Stomach smooth muscle (tissue), 2 donors: ENCODE measurements around the gene ZNF275.

ENCODE experiments used
- H3K27ac ChIP-seq: one replicate; pipeline ENCODE4 v1.7.0; 2013; ENCODE audit warnings: mild to moderate bottlenecking, low read length, inconsistent platforms
- H3K27me3 ChIP-seq, 2 donors: one replicate each; pipeline ENCODE4 v1.7.0; 2013; ENCODE audit warnings: low read length in 2 of 2; ENCODE audit not compliant: insufficient read depth in 2 of 2, control insufficient read depth in 1 of 2
- H3K36me3 ChIP-seq, 2 donors: one replicate each; pipeline ENCODE4 v1.7.0; 2013; ENCODE audit warnings: low read length in 2 of 2; ENCODE audit not compliant: control insufficient read depth in 2 of 2, insufficient read depth in 2 of 2
- H3K4me1 ChIP-seq: one replicate; pipeline ENCODE4 v1.7.0; 2013; ENCODE audit warnings: low read length; ENCODE audit not compliant: control insufficient read depth, insufficient read depth
- H3K4me3 ChIP-seq, 2 donors: one replicate each; pipeline ENCODE4 v1.7.0; 2013; ENCODE audit warnings: low read length in 2 of 2
- H3K9ac ChIP-seq, 2 donors: one replicate each; pipeline ENCODE4 v1.7.0; 2013; ENCODE audit warnings: low read length in 2 of 2, mild to moderate bottlenecking in 1 of 2
- H3K9me3 ChIP-seq, 2 donors: one replicate each; pipeline ENCODE4 v1.7.0; 2013; ENCODE audit warnings: low read length in 2 of 2; ENCODE audit not compliant: control insufficient read depth in 2 of 2
- donor health status: healthy.
- donor health status: Pancreatic carcinoma.

ZNF275 gene

GRCh38 chrX:153305972-153306371, 28.0 kb upstream of the ZNF275 start:
- Histone ChIP-seq H3K9me3 (no peaks in the 10 kb centered on the region), H3K4me3 (no peak overlapping the region)

GRCh38 chrX:153306527-153307115, 27.3 kb upstream of the ZNF275 start:
- H3K9ac ChIP-seq = no peak overlapping the region
- H3K4me3 ChIP-seq = no peak overlapping the region
- H3K4me1 ChIP-seq = no peaks in the 10 kb centered on the region
- no peaks in the 10 kb centered on the region for H3K36me3 ChIP-seq
- H3K27ac ChIP-seq = no peak overlapping the region
- H3K9me3 ChIP-seq = no peaks in the 10 kb centered on the region
- H3K27me3 ChIP-seq = peaks cover 0 to 18% of the 10 kb centered on the region in 2 donors

More at GRCh38 chrX:153305972-153306371, 28.0 kb upstream of the ZNF275 start:
- peaks cover 0 to 18% of the 10 kb centered on the region in 2 donors for H3K27me3 ChIP-seq
- no peak overlapping the region for H3K9ac ChIP-seq
- no peaks in the 10 kb centered on the region for H3K36me3 ChIP-seq
- no peak overlapping the region for H3K27ac ChIP-seq
- no peaks in the 10 kb centered on the region for H3K4me1 ChIP-seq

- H3K9me3 ChIP-seq = no peaks in the 10 kb centered on the region
- no peaks in the 10 kb centered on the region for H3K36me3 ChIP-seq
- no peak overlapping the region for H3K27ac ChIP-seq
- no peak overlapping the region for H3K4me3 ChIP-seq
- peaks cover 0 to 18% of the 10 kb centered on the region in 2 donors for H3K27me3 ChIP-seq
- H3K9ac ChIP-seq = no peak overlapping the region
- no peaks in the 10 kb centered on the region for H3K4me1 ChIP-seq
Observed at GRCh38 chrX:153307276-153308178, 26.4 kb upstream of the ZNF275 start.

- Histone ChIP-seq H3K27ac (no peak overlapping the region), H3K9ac (no peak overlapping the region), H3K27me3 (peaks cover 0 to 9% of the 10 kb centered on the region in 2 donors), H3K4me3 (no peak overlapping the region), H3K9me3 (no peaks in the 10 kb centered on the region), H3K4me1 (no peaks in the 10 kb centered on the region), H3K36me3 (no peaks in the 10 kb centered on the region)
Observed at GRCh38 chrX:153310901-153311300, 23.1 kb upstream of the ZNF275 start.

- Histone ChIP-seq H3K27me3 (peaks cover 0 to 6% of the 10 kb centered on the region in 2 donors), H3K9me3 (no peaks in the 10 kb centered on the region), H3K9ac (no peak overlapping the region), H3K27ac (no peak overlapping the region), H3K36me3 (no peaks in the 10 kb centered on the region), H3K4me3 (no peak overlapping the region), H3K4me1 (no peaks in the 10 kb centered on the region)
Observed at GRCh38 chrX:153312041-153312440, 21.9 kb upstream of the ZNF275 start.

GRCh38 chrX:153312842-153313241, 21.1 kb upstream of the ZNF275 start:
- peaks cover 0 to 4% of the 10 kb centered on the region in 2 donors for H3K27me3 ChIP-seq
- no peaks in the 10 kb centered on the region for H3K36me3 ChIP-seq
- H3K9ac ChIP-seq = no peak overlapping the region
- no peaks in the 10 kb centered on the region for H3K4me1 ChIP-seq
- no peak overlapping the region for H3K4me3 ChIP-seq
- no peak overlapping the region for H3K27ac ChIP-seq
- H3K9me3 ChIP-seq = no peaks in the 10 kb centered on the region

- H3K27ac ChIP-seq = no peak overlapping the region
- H3K36me3 ChIP-seq = no peaks in the 10 kb centered on the region
- peaks cover 2 to 14% of the 10 kb centered on the region in 2 donors for H3K27me3 ChIP-seq
- H3K9me3 ChIP-seq = no peaks in the 10 kb centered on the region
- H3K9ac ChIP-seq = no peak overlapping the region
- H3K4me3 ChIP-seq = no peak overlapping the region
- no peaks in the 10 kb centered on the region for H3K4me1 ChIP-seq
Observed at GRCh38 chrX:153317306-153317705, 16.6 kb upstream of the ZNF275 start.

GRCh38 chrX:153317996-153318722, 15.8 kb upstream of the ZNF275 start:
- Histone ChIP-seq H3K4me1 (no peaks in the 10 kb centered on the region), H3K27ac (no peak overlapping the region), H3K4me3 (no peak overlapping the region), H3K36me3 (no peaks in the 10 kb centered on the region), H3K9ac (no peak overlapping the region), H3K27me3 (peaks cover 2 to 14% of the 10 kb centered on the region in 2 donors), H3K9me3 (peaks cover 0 to 3% of the 10 kb centered on the region in 2 donors)

- H3K9me3 ChIP-seq = peaks cover 0 to 3% of the 10 kb centered on the region in 2 donors
- no peak overlapping the region for H3K4me3 ChIP-seq
- H3K36me3 ChIP-seq = no peaks in the 10 kb centered on the region
- H3K27me3 ChIP-seq = peaks cover 2 to 14% of the 10 kb centered on the region in 2 donors
- no peaks in the 10 kb centered on the region for H3K4me1 ChIP-seq
- no peak overlapping the region for H3K27ac ChIP-seq
- no peak overlapping the region for H3K9ac ChIP-seq
Observed at GRCh38 chrX:153318811-153319210, 15.1 kb upstream of the ZNF275 start.

- Histone ChIP-seq H3K27me3 (peaks cover 2 to 14% of the 10 kb centered on the region in 2 donors), H3K36me3 (no peaks in the 10 kb centered on the region), H3K4me1 (no peaks in the 10 kb centered on the region), H3K9ac (no peak overlapping the region), H3K9me3 (peaks cover 0 to 3% of the 10 kb centered on the region in 2 donors), H3K27ac (no peak overlapping the region), H3K4me3 (no peak overlapping the region)
Observed at GRCh38 chrX:153319295-153320046, 14.5 kb upstream of the ZNF275 start.
